OCI-LY1 (cell line): Measurements from ENCODE around the gene TUBGCP6.
A peak's percentile ranks its signal among the peaks of the same experiment; 100 is the strongest.

Source experiments
- H2AFZ ChIP-seq: fragments of 200-600 bp; sonication (generic), shearing (Covaris generic); 2 replicates; pipeline ENCODE4 v1.6.0; 2014; ENCODE audit warnings: antibody characterized with exemption, mild to moderate bottlenecking, low read length
- H3F3A ChIP-seq: fragments of 200-600 bp; sonication (generic), shearing (Covaris generic); 2 replicates; pipeline ENCODE4 v1.6.0; 2014; ENCODE audit warnings: mild to moderate bottlenecking, antibody characterized with exemption, low read length, moderate library complexity; ENCODE audit not compliant: insufficient read depth
- H3K27ac ChIP-seq: fragments of 200-600 bp; sonication (generic); 2 replicates; pipeline ENCODE4 v1.5.1; 2014; ENCODE audit warnings: low read length, mixed run types, mild to moderate bottlenecking, low read depth; ENCODE audit not compliant: poor library complexity, severe bottlenecking
- H3K27me3 ChIP-seq: fragments of 200-600 bp; sonication (generic); 2 replicates; pipeline ENCODE4 v1.6.0; 2014; ENCODE audit warnings: antibody characterized with exemption, mild to moderate bottlenecking, low read length, moderate library complexity; ENCODE audit not compliant: insufficient read depth
- H3K36me3 ChIP-seq: fragments of 200-600 bp; sonication (generic); 2 replicates; pipeline ENCODE4 v1.6.1; 2014; ENCODE audit warnings: mild to moderate bottlenecking, antibody characterized with exemption, low read length, moderate library complexity, mixed read lengths; ENCODE audit not compliant: insufficient read depth
- H3K4me1 ChIP-seq: fragments of 200-600 bp; sonication (generic); 2 replicates; pipeline ENCODE4 v1.5.1; 2014; ENCODE audit warnings: mild to moderate bottlenecking, low read length, moderate library complexity; ENCODE audit not compliant: insufficient read depth, severe bottlenecking
- H3K4me2 ChIP-seq: fragments of 200-600 bp; sonication (generic), shearing (Covaris generic); 2 replicates; pipeline ENCODE4 v1.6.1; 2014; ENCODE audit warnings: low read length
- H3K4me3 ChIP-seq: fragments of 200-600 bp; sonication (generic); 2 replicates; pipeline ENCODE4 v1.5.1; 2014; ENCODE audit warnings: low read length, low read depth, mild to moderate bottlenecking, mixed read lengths; ENCODE audit not compliant: poor library complexity, severe bottlenecking
- H3K79me2 ChIP-seq: fragments of 200-600 bp; shearing (Covaris generic); 2 replicates; pipeline ENCODE4 v1.6.1; 2016; ENCODE audit warnings: mixed run types, low read length, mixed read lengths; ENCODE audit not compliant: insufficient read depth
- H3K9ac ChIP-seq: fragments of 200-600 bp; sonication (generic), shearing (Covaris generic); 2 replicates; pipeline ENCODE4 v1.6.1; 2014; ENCODE audit warnings: mild to moderate bottlenecking, low read length, mixed read lengths
- H3K9me2 ChIP-seq: fragments of 200-600 bp; sonication (generic), shearing (Covaris generic); 2 replicates; pipeline ENCODE4 v1.6.1; 2014; ENCODE audit warnings: low read depth, mild to moderate bottlenecking, low read length, mixed read lengths
- H3K9me3 ChIP-seq: fragments of 200-600 bp; shearing (Covaris generic); 2 replicates; pipeline ENCODE4 v1.6.1; 2014; ENCODE audit warnings: low read length, mixed read lengths
- H4K20me1 ChIP-seq: fragments of 200-600 bp; sonication (generic), shearing (Covaris generic); 2 replicates; pipeline ENCODE4 v1.6.0; 2016; ENCODE audit warnings: mild to moderate bottlenecking, low read length; ENCODE audit not compliant: insufficient read depth
- CTCF ChIP-seq: fragments of 200-600 bp; sonication (generic), shearing (Covaris generic); IDR thresholded peaks from 2 replicates; pipeline ENCODE4 v1.5.1; 2017; ENCODE audit warnings: mild to moderate bottlenecking, antibody characterized with exemption, low read length, moderate library complexity, mixed read lengths
- EZH2 ChIP-seq: fragments of 200-600 bp; sonication (generic), shearing (Covaris generic); IDR thresholded peaks from 2 replicates; pipeline ENCODE4 v1.8.0; 2017; ENCODE audit warnings: borderline replicate concordance, mixed run types, mild to moderate bottlenecking, antibody characterized with exemption, low read length, moderate library complexity, mixed read lengths

TUBGCP6 gene

GRCh38 chr22:50208939-50209892 lies 35.6 kb downstream of the TUBGCP6 start:
- Histone ChIP-seq H3K4me2 (0 out of 2 replicates have a peak overlapping the region, but pooled peaks have one; percentile 17), H4K20me1 (no peaks in the 10 kb centered on the region), H3F3A (no peaks in the 10 kb centered on the region), H3K9ac (no peak overlapping the region), H3K36me3 (peaks cover 78% of the 10 kb centered on the region), H2AFZ (no peak overlapping the region), H3K9me3 (no peaks in the 10 kb centered on the region), H3K4me3 (no peak overlapping the region), H3K27me3 (no peaks in the 10 kb centered on the region), H3K9me2 (no peaks in the 10 kb centered on the region), H3K4me1 (peaks cover 30% of the 10 kb centered on the region), H3K27ac (peak overlapping the region; percentile 71), H3K79me2 (peaks cover 7% of the 10 kb centered on the region)
- TF ChIP-seq CTCF = no peak
- TF ChIP-seq EZH2 = no peak

DNA sequence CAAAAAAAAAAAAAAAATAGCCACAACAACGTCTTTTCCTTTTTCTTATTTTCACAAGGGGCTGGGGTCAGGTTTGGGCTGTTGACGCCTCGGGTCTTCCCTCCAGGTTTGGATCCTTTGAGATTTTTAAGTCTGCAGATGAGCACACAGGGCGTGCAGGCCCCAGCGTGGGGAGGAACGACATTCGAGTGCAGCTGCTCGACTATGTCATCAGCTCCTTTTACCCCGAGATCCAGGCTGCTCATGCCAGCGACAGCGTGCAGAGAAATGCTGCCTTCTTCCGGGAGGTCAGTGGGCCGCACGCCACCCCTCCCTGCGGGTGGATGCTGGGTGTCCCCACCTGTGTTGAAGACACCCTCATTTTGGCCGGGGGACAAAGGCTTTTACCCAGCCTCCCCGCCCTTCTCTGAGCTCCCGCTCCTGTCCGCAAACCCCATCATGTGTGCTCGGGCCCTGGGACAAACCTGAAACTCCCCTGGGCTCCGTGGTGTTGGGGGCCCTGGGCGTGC lies 36.3 kb downstream of the TUBGCP6 start:
- H3F3A ChIP-seq = no peaks in the 10 kb centered on the region
- TF ChIP-seq CTCF = no peak
- no peak for TF ChIP-seq EZH2
- H3K27me3 ChIP-seq = no peaks in the 10 kb centered on the region
- no peak overlapping the region for H3K4me2 ChIP-seq
- H3K27ac ChIP-seq = peak overlapping the region; percentile 71
- H3K4me1 ChIP-seq = peaks cover 30% of the 10 kb centered on the region
- H3K9me3 ChIP-seq = no peaks in the 10 kb centered on the region
- no peaks in the 10 kb centered on the region for H4K20me1 ChIP-seq
- H3K9ac ChIP-seq = no peak overlapping the region
- H3K9me2 ChIP-seq = no peaks in the 10 kb centered on the region
- peaks cover 12% of the 10 kb centered on the region for H3K79me2 ChIP-seq
- H3K4me3 ChIP-seq = no peak overlapping the region
- peaks cover 77% of the 10 kb centered on the region for H3K36me3 ChIP-seq
- no peak overlapping the region for H2AFZ ChIP-seq

- no peaks in the 10 kb centered on the region for H3K9me3 ChIP-seq
- peaks cover 21% of the 10 kb centered on the region for H3K79me2 ChIP-seq
- peaks cover 34% of the 10 kb centered on the region for H3K4me1 ChIP-seq
- H3F3A ChIP-seq = no peaks in the 10 kb centered on the region
- no peak overlapping the region for H2AFZ ChIP-seq
- H3K4me3 ChIP-seq = no peak overlapping the region
- H3K9me2 ChIP-seq = no peaks in the 10 kb centered on the region
- TF ChIP-seq CTCF (no peak), EZH2 (no peak)
- no peaks in the 10 kb centered on the region for H3K27me3 ChIP-seq
- no peak overlapping the region for H3K4me2 ChIP-seq
- peak overlapping the region; percentile 71 for H3K27ac ChIP-seq
- H3K36me3 ChIP-seq = peaks cover 77% of the 10 kb centered on the region
- H3K9ac ChIP-seq = no peak overlapping the region
- no peaks in the 10 kb centered on the region for H4K20me1 ChIP-seq
These were observed 37.3 kb downstream of the TUBGCP6 start for GRCh38 chr22:50207383-50208140.
